ENCODE measurements around the gene MCC.

- TF ChIP-seq CTCF (IDR thresholded peaks at IDR 0.05): peak in 1 of 3 donors; percentile 20
- no peak for TF ChIP-seq POLR2AphosphoS5 (IDR thresholded peaks at IDR 0.05)
- TF ChIP-seq POLR2A (IDR thresholded peaks at IDR 0.05): no peak
Observed at GRCh38 chr5:113336975-113337374, 151.3 kb downstream of the MCC start.

All from breast epithelium (tissue), 3 donors.